ENCODE results near the gene EPB41L4B. TPM values are rescaled to one million over a fixed set of nuclear protein-coding genes. Genes with fewer than 3 reads are reported as not detected.

The EPB41L4B gene
- total and polyA plus RNA-seq, 4 donors: 6.0 to 14.5 (median 12.2) TPM

- no peak overlapping the region for H3K27ac ChIP-seq (ENCODE audit: low read depth in 1 of 2, low read length in 1 of 2)
- H3K27me3 ChIP-seq (ENCODE audit: control insufficient read depth in 3 of 3, insufficient read depth in 3 of 3, low read length in 2 of 3): no peaks in the 10 kb centered on the region
- no peak overlapping the region for H3K4me3 ChIP-seq
- peaks cover 0 to 2% (median 0%) of the 10 kb centered on the region in 4 donors for H3K9me3 ChIP-seq (ENCODE audit: control insufficient read depth in 4 of 4, insufficient read depth in 3 of 4, low read length in 3 of 4)
- no peaks in the 10 kb centered on the region for H3K36me3 ChIP-seq (ENCODE audit: control insufficient read depth in 4 of 4, insufficient read depth in 4 of 4, low read length in 4 of 4)
- no peak overlapping the region for H3K9ac ChIP-seq (ENCODE audit: insufficient read depth in 1 of 2, low read length in 2 of 2)
- DNase-seq (no peak), ATAC-seq (ENCODE audit: insufficient read depth, low FRiP score) (no peak)
- H3K4me1 ChIP-seq (ENCODE audit: control insufficient read depth in 5 of 5, insufficient read depth in 5 of 5, low read length in 5 of 5): no peaks in the 10 kb centered on the region
- TF ChIP-seq, protein P1, sequence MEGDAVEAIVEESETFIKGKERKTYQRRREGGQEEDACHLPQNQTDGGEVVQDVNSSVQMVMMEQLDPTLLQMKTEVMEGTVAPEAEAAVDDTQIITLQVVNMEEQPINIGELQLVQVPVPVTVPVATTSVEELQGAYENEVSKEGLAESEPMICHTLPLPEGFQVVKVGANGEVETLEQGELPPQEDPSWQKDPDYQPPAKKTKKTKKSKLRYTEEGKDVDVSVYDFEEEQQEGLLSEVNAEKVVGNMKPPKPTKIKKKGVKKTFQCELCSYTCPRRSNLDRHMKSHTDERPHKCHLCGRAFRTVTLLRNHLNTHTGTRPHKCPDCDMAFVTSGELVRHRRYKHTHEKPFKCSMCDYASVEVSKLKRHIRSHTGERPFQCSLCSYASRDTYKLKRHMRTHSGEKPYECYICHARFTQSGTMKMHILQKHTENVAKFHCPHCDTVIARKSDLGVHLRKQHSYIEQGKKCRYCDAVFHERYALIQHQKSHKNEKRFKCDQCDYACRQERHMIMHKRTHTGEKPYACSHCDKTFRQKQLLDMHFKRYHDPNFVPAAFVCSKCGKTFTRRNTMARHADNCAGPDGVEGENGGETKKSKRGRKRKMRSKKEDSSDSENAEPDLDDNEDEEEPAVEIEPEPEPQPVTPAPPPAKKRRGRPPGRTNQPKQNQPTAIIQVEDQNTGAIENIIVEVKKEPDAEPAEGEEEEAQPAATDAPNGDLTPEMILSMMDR (IDR thresholded peaks at IDR 0.05; ENCODE audit: control extremely low read depth, extremely low read depth): no peak
- WGBS, 2 donors: 81 to 90% methylated on average over 8 of the region's 8 CpGs
Measured at GRCh38 chr9:109274884-109275730, 45.8 kb downstream of the EPB41L4B start.

DNA sequence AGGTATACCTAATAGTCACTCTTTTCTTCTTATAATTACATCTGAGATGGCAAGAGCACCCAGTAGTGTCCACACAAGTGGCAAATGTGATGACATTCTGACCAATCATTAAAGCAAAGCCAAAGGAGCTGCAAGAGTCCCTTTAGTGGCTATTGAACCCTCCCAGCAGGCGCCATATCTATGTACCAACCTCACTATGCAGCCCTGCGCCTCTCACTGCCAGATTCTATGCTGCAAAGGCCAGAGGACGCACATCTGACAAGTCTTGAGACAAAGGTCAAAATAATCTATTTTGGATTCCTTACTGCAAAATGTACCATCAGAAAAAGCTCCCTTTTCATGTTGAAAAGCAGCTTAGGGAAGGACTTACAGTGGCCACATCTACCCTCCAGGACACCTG is 47.0 kb downstream of the EPB41L4B start:
- Histone ChIP-seq H3K9me3 (ENCODE audit: control insufficient read depth in 4 of 4, insufficient read depth in 3 of 4, low read length in 3 of 4) (peaks cover 0 to 2% (median 0%) of the 10 kb centered on the region in 4 donors), H3K9ac (ENCODE audit: insufficient read depth in 1 of 2, low read length in 2 of 2) (no peak overlapping the region), H3K27me3 (ENCODE audit: control insufficient read depth in 3 of 3, insufficient read depth in 3 of 3, low read length in 2 of 3) (no peaks in the 10 kb centered on the region), H3K4me3 (no peak overlapping the region), H3K36me3 (ENCODE audit: control insufficient read depth in 4 of 4, insufficient read depth in 4 of 4, low read length in 4 of 4) (no peaks in the 10 kb centered on the region), H3K27ac (ENCODE audit: low read depth in 1 of 2, low read length in 1 of 2) (no peak overlapping the region), H3K4me1 (ENCODE audit: control insufficient read depth in 5 of 5, insufficient read depth in 5 of 5, low read length in 5 of 5) (no peaks in the 10 kb centered on the region)
- TF ChIP-seq, protein P1 (IDR thresholded peaks at IDR 0.05; ENCODE audit: control extremely low read depth, extremely low read depth): no peak
- 82 to 92% methylated on average over 3 of the region's 3 CpGs for WGBS, 2 donors
- ATAC-seq (ENCODE audit: insufficient read depth, low FRiP score): no peak
- no peak for DNase-seq

GRCh38 chr9:109272745-109273144 is 48.1 kb downstream of the EPB41L4B start:
- DNase-seq: no peak

More at GRCh38 chr9:109272745-109273144, 48.1 kb downstream of the EPB41L4B start:
- Histone ChIP-seq H3K27ac (ENCODE audit: low read depth in 1 of 2, low read length in 1 of 2) (no peak overlapping the region), H3K27me3 (ENCODE audit: control insufficient read depth in 3 of 3, insufficient read depth in 3 of 3, low read length in 2 of 3) (no peaks in the 10 kb centered on the region), H3K4me1 (ENCODE audit: control insufficient read depth in 5 of 5, insufficient read depth in 5 of 5, low read length in 5 of 5) (no peaks in the 10 kb centered on the region), H3K4me3 (no peak overlapping the region), H3K9me3 (ENCODE audit: control insufficient read depth in 4 of 4, insufficient read depth in 3 of 4, low read length in 3 of 4) (peaks cover 0 to 2% (median 0%) of the 10 kb centered on the region in 4 donors), H3K9ac (ENCODE audit: insufficient read depth in 1 of 2, low read length in 2 of 2) (no peak overlapping the region), H3K36me3 (ENCODE audit: control insufficient read depth in 4 of 4, insufficient read depth in 4 of 4, low read length in 4 of 4) (no peaks in the 10 kb centered on the region)
- TF ChIP-seq, protein P1 (IDR thresholded peaks at IDR 0.05; ENCODE audit: control extremely low read depth, extremely low read depth): no peak
- 91 to 92% methylated on average over 2 of the region's 2 CpGs for WGBS, 2 donors
- ATAC-seq (ENCODE audit: insufficient read depth, low FRiP score): no peak

Measured in lung (tissue), 12 donors.